Pancreas (tissue), 10 donors: ENCODE results near the gene ATXN10. TPM values are rescaled to one million over a fixed set of nuclear protein-coding genes. Genes with fewer than 3 reads are reported as not detected.

ENCODE experiments used
- ATAC-seq, 4 donors: fragments of 200-7000 bp; cut with Tn5 transposase; one replicate each; pipeline versions ENCODE4 v1.8.0 to v1.9.1; 2020; ENCODE audit warnings: mild to moderate bottlenecking in 4 of 4, moderate library complexity in 4 of 4
- DNase-seq, 6 donors: peaks; one replicate each; pipeline ENCODE4 v3.0.0-alpha.2; 2020
- FAIRE-seq: peaks from 2 replicates; lab custom pipeline; 2012; peaks lifted over from hg19 to GRCh38; lab: Jason Lieb, UNC
- H3K27ac ChIP-seq, 4 donors: fragments of 200-600 bp; sonication (generic); 1 replicate in 3 of 4; 2 replicates in 1 of 4; pipeline versions ENCODE4 v1.5.0 to v1.8.0; 2020
- H3K27me3 ChIP-seq, 4 donors: fragments of 200-600 bp; one replicate each; pipeline ENCODE4 v1.8.0; 2021
- H3K36me3 ChIP-seq, 3 donors: fragments of 200-600 bp; sonication (generic) in 1 of 3; one replicate each; pipeline versions ENCODE4 v1.5.0 to v1.8.0; 2020 to 2021
- H3K4me1 ChIP-seq, 3 donors: fragments of 200-600 bp; one replicate each; pipeline ENCODE4 v1.8.0; 2021
- H3K4me3 ChIP-seq, 4 donors: fragments of 200-600 bp; sonication (generic) in 2 of 4; one replicate each; pipeline versions ENCODE4 v1.5.0 to v1.8.0; 2020 to 2021
- H3K9me3 ChIP-seq, 4 donors: fragments of 200-600 bp; one replicate each; pipeline ENCODE4 v1.8.0; 2021
- CTCF ChIP-seq, 4 donors: fragments of 200-600 bp; sonication (generic) in 3 of 4; IDR thresholded peaks; one replicate each; pipeline versions ENCODE4 v1.5.0 to v1.8.0; 2021; ENCODE audit warnings: antibody characterized with exemption in 4 of 4
- WGBS, 2 donors: extraction: QIAGEN DNeasy Blood & Tissue Kit; methylation state at CpG; one replicate each; pipeline ENCODE4 v1.1.7; 2013; 5-methylcytosine and 5-hydroxymethylcytosine counted together
- intact Hi-C, 3 donors: fragments of 100-400 bp; cut with DNase I; formaldehyde crosslinking; loops; one replicate each; pipeline versions ENCODE4 v1.11.1 to v1.14.2; 2022
- polyA plus RNA-seq, 2 donors: library from polyadenylated mRNA; stranded (reverse); fragments of 200-250 nt; gene quantifications; one replicate each; pipeline ENCODE4 v1.2.3, GENCODE V29; 2013
- total RNA-seq, 6 donors: library from RNA; stranded (reverse); fragmentation: NEBNext Ultra II Directional in 4 of 6; extraction: Animal tissue kit (Norgen Biotek cat#: 25700) in 4 of 6; gene quantifications; one replicate each; pipeline versions ENCODE4 v1.2.1 to v1.2.4, GENCODE V29; 2021 to 2023
- donor health status: healthy with polysubstance abuse.
- donor health status: DM: no; HTN: no; CAD: no; lungs with moderate emphysema.
- donor health status: DM: no; HTN: no; CAD: no.
- donor health status: control.
- donor health status: control.
- donor health status: Bipolar disorder and iron deficiency.
- donor health status: DM: yes; HTN: yes; CAD: no.
- donor health status: DM: no; HTN: no; CAD: no.
- donor health status: DM: no; HTN: no; CAD: no.
- donor health status: DM: yes; HTN: yes; CAD: no.

ATXN10 gene
- total and polyA plus RNA-seq, 8 donors, result 19.1 to 75.1 (median 62.4) TPM

- no peak for TF ChIP-seq CTCF (IDR thresholded peaks at IDR 0.05)
- intact Hi-C loops, result no loop called here
- no peak for FAIRE-seq
- ATAC-seq, result peak; percentile 45 to 85 (median 70)
- Histone ChIP-seq H3K27ac (no peak overlapping the region), H3K27me3 (no peaks in the 10 kb centered on the region), H3K4me3 (no peak overlapping the region), H3K4me1 (no peaks in the 10 kb centered on the region), H3K9me3 (no peaks in the 10 kb centered on the region), H3K36me3 (no peaks in the 10 kb centered on the region)
- WGBS, 2 donors, result 64 to 76% methylated on average over 14 of the region's 14 CpGs
- peak in 3 of 6 donors; percentile 34 to 37 (median 36) for DNase-seq
Measured at GRCh38 chr22:45757068-45757467, 85.4 kb downstream of the ATXN10 start.

GRCh38 chr22:45757936-45758335, 86.3 kb downstream of the ATXN10 start:
- ATAC-seq, result no peak
- intact Hi-C loops, result no loop called here
- H3K27ac ChIP-seq, result no peak overlapping the region

DNA sequence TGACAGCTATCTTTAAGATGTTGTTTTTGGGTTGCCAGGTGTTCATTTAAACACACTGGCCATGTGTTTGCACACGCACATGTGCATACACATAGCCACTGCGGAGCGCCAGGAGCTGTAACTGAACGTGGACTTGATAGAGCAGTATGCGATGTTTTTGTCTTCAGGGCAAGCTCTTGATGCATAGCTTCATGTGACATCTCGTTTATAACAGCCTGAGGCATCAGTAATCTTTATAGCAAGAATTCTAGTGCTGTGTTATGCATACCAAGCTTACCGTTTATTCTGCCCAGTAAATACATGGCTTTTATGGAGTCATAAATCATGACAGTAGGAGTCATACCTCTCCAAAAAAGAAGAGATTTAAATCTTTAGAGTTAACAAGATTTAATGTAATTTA, 87.0 kb downstream of the ATXN10 start:
- Histone ChIP-seq H3K27ac (no peak overlapping the region), H3K27me3 (no peaks in the 10 kb centered on the region), H3K4me1 (no peaks in the 10 kb centered on the region), H3K4me3 (no peak overlapping the region), H3K36me3 (no peaks in the 10 kb centered on the region), H3K9me3 (no peaks in the 10 kb centered on the region)
- DNase-seq, result no peak
- no peak for FAIRE-seq
- no peak for TF ChIP-seq CTCF (IDR thresholded peaks at IDR 0.05)
- WGBS, 2 donors, result 81 to 87% methylated on average over 7 of the region's 7 CpGs
- no peak for ATAC-seq
- intact Hi-C loops, result no loop called here

More at GRCh38 chr22:45757936-45758335, 86.3 kb downstream of the ATXN10 start:
- H3K4me3 ChIP-seq, result no peak overlapping the region
- H3K27me3 ChIP-seq, result no peaks in the 10 kb centered on the region
- DNase-seq (no peak), FAIRE-seq (no peak)
- TF ChIP-seq CTCF (IDR thresholded peaks at IDR 0.05), result no peak
- no peaks in the 10 kb centered on the region for H3K9me3 ChIP-seq
- WGBS, 2 donors, result 95 to 96% methylated on average over 11 of the region's 11 CpGs
- no peaks in the 10 kb centered on the region for H3K4me1 ChIP-seq
- no peaks in the 10 kb centered on the region for H3K36me3 ChIP-seq

- no peak for TF ChIP-seq CTCF (IDR thresholded peaks at IDR 0.05)
- no peak overlapping the region for H3K27ac ChIP-seq
- no peak overlapping the region for H3K4me3 ChIP-seq
- intact Hi-C loops, result no loop called here
- WGBS, 2 donors, result 97 to 100% methylated on average over 2 of the region's 2 CpGs
- ATAC-seq (no peak), FAIRE-seq (no peak), DNase-seq (no peak)
- no peaks in the 10 kb centered on the region for H3K36me3 ChIP-seq
- H3K9me3 ChIP-seq, result no peaks in the 10 kb centered on the region
- H3K27me3 ChIP-seq, result no peaks in the 10 kb centered on the region
- H3K4me1 ChIP-seq, result no peaks in the 10 kb centered on the region
Measured at GRCh38 chr22:45760682-45761081, 89.0 kb downstream of the ATXN10 start.

DNA sequence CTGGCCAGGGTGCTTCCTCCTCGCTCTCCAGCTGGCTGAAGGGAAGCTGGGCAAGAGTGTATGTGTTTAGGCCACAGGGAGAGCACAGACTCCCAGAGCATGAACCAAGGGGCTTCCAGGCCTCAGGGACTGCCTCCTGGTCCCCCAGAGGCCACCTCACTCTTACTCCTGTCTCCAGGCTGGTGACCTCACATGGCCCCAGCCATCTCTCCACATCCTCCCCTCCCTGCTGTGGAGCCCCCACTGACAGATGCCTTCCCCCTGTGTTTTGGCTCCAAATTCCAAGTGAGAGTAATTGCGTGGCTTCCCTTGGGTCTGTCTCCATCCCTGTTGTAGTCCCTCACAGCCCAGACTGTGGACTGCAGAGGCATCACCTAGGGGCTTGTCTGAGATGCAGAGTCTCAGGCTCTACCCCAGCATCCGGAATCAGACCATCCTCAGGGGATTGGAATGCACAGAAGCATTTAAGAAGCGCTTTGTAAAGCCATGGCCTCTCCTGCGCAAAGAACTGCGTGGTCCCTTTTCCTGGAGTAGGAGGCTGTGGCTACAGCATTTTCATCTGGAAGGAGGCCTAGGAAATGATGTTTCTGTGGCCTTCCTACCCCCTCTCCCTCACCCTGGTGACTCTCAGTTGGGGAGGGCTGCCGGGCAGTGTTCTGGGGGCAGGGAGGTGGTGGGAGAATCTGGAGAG, 91.1 kb downstream of the ATXN10 start:
- no peak for FAIRE-seq

More for the DNA sequence above, 91.1 kb downstream of the ATXN10 start:
- Histone ChIP-seq H3K36me3 (no peaks in the 10 kb centered on the region), H3K4me1 (no peaks in the 10 kb centered on the region), H3K9me3 (no peaks in the 10 kb centered on the region), H3K4me3 (no peak overlapping the region), H3K27me3 (no peaks in the 10 kb centered on the region), H3K27ac (no peak overlapping the region)
- ATAC-seq (peak in 1 of 4 donors; percentile 32), DNase-seq (no peak)
- 92 to 95% methylated on average over 7 of the region's 7 CpGs for WGBS, 2 donors
- intact Hi-C loops, result no loop called here
- no peak for TF ChIP-seq CTCF (IDR thresholded peaks at IDR 0.05)
